HG02759 (cell line): ENCODE results near the gene SDSL.

Experiments
- ATAC-seq: cut with Tn5 transposase; IDR thresholded peaks from one replicate; pipeline ENCODE4 v1.9.1; 2021; ENCODE audit warnings: mild to moderate bottlenecking, moderate library complexity; ENCODE audit not compliant: unreplicated experiment

Gene SDSL, protein sequence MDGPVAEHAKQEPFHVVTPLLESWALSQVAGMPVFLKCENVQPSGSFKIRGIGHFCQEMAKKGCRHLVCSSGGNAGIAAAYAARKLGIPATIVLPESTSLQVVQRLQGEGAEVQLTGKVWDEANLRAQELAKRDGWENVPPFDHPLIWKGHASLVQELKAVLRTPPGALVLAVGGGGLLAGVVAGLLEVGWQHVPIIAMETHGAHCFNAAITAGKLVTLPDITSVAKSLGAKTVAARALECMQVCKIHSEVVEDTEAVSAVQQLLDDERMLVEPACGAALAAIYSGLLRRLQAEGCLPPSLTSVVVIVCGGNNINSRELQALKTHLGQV

GRCh38 chr12:113422030-113422885, at the start of gene SDSL:
Gene SDSL, plus strand, starts transcription at chr12:113422380. Its CDS starts 5,603 bp downstream, at chr12:113427983.
- ATAC-seq = peak; percentile 92

DNA sequence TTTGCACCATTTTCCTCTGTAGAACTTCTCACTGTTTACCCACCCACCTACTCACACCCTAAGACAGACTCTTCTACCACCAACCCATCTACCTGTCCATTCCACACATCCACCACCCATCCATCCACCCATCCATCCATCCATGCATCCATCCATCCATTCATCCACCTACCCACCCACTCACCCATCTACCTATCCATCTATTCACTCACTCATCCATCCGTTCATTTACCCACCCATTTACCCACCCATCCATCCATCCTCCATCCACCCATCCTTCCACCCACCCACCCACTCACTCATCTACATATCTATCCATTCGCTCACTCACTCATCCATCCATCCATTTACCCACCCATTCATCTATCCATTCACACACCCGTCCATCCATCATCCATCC, 48.7 kb upstream of the SDSL start:
- no peak for ATAC-seq

DNA sequence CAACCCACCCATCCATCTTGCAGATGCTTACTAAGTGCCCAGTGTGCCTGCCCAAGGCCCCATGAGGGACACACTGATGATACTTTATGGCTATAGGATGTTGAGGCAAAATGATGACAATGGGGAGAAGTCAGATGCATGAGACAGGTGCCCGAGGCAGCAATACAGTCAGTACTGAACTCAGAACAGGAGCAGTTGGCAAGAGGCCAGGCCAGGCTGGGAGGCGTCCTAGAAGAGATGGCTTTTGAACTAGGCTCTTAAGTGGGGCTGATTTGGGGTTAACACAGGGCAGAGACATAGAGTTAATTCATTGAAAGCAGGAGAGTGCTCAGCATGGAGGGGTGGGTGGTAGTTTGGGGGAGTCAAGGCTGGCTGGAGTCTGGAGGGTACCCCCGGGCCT, 48.2 kb upstream of the SDSL start:
- no peak for ATAC-seq

DNA sequence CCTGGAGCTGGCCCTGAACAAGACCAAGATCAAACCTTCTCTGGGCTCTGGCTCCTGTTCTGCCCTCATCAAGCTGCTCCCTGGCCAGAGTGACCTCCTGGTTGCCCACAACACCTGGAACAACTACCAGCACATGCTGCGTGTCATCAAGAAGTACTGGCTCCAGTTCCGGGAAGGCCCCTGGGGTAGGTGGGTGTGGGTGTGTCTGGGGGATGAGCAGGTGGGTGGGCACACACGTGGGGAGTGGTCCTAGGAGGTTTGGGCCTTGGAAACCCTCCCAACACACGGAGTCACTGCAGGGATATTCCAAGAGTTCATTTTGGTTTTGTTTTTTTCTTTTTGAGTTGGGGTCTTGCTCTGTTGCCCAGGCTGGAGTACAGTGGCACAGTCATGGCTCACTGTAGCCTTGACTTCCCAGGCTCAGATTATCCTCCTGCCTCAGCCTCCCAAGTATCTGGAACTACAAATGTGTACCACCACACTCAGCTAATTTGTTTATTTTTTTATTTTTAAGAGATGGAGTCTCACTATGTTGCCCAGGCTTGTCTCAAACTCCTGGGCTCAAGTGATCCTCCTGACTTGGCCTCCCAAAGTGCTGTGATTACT, 47.3 kb upstream of the SDSL start:
- ATAC-seq = no peak

DNA sequence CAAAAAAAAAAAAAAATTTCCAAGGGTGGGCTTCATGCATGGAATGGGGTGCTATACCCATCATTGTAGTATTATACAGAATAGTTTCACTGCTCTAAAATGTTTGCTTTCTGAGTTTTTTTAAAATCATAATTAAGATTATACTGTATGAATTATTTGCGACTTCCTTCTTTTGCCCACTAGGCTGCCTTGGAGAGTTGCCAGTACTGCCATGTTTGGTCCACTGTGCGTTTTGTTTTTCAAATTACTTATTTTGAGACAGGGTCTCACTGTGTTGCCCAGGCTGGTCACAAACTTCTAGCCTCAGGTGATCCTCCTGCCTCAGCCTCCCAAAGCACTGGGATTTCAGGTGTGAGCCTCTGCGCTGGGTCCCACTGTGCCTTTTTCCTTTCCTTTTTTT, 43.9 kb upstream of the SDSL start:
- ATAC-seq = no peak

DNA sequence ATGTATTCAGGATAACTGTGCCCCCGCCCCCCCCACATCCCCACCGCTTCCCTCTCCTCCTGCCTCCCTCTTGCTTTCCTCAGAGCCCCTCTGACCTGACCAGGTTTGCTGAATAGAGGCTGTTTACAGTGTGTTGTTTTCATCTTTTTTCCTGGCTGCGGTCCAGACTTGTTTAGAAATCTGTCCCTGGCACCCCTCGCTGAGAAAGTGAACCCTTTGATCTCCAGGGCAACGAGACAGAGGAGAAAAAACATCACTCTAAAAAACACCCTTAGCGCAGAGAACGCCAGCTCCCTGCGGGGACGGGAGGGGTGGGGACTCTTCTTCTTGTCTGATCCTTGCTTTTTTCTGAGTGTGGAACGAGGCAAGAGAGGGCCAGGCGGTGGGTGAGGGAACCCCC, 41.0 kb upstream of the SDSL start:
- ATAC-seq = no peak

DNA sequence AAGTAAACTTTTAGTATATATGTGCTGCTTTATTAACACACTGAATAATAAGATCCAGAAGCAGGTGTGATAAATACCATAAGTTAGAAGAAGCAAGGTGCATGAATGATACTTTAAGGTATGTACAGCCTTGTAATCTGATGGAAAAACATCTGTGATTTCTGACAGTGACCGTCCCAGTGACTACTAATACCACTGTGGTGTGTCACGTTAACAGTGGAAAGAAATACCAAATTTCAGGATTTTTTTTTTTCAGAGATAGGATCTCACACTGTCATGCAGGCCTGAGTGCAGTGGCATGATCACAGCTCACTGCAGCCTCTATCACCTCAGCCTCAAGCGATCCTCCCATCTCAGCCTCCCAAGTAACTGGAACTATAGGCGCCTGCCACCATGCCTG, 40.0 kb upstream of the SDSL start:
- ATAC-seq = no peak

DNA sequence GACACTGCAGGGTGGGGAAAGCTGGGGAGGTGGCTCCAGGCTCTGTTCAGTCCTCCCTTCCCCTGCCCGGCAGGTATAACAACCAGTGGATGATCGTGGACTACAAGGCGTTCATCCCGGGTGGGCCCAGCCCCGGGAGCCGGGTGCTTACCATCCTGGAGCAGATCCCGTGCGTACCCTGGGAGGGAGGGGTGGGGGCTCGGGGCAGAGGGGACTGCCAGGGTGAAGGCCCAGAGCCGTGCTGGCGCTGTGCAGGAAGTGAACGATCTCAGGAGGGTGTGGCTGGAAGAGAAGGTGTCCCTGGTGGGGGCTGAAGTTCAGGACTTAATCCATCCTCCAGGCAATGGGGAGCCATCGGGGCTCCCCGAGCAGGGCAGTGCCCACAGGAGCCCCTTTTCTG, 37.4 kb upstream of the SDSL start:
- no peak for ATAC-seq

- no peak for ATAC-seq
These were observed 36.8 kb upstream of the SDSL start for GRCh38 chr12:113385282-113385882.

GRCh38 chr12:113386866-113387566, 35.2 kb upstream of the SDSL start:
- ATAC-seq = no peak

DNA sequence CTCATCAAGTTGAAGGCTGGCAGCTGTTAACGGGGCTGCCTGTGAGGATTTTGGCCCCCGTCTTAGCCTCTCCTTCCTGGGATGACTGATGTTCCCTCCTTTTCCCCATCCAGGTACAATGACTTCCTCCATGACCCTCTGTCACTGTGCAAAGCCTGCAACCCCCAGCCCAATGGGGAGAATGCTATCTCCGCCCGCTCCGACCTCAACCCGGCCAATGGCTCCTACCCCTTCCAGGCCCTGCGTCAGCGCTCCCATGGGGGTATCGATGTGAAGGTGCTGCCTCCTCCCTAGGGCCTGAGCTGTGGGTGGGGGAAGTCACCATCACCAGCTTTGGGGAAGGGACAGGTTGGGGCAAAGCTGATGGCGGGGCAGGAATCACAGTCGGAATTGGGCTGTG, 34.5 kb upstream of the SDSL start:
- no peak for ATAC-seq

DNA sequence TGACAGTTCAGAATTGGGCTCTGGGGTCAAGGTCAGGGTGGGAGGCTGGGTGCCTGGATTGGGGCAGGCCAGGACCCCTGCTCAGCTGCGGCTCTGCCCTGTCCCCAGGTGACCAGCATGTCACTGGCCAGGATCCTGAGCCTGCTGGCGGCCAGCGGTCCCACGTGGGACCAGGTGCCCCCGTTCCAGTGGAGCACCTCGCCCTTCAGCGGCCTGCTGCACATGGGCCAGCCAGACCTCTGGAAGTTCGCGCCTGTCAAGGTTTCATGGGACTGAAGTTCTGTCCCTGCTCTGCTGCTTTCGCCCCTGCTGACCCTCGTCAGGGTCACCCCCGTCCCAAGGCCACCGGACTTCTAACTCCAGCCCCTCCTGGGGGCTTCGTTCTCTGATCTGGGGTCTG, 33.8 kb upstream of the SDSL start:
- ATAC-seq = no peak

- no peak for ATAC-seq
These were observed 31.8 kb upstream of the SDSL start for GRCh38 chr12:113390064-113391043.

GRCh38 chr12:113391145-113391544, 31.0 kb upstream of the SDSL start:
- no peak for ATAC-seq

DNA sequence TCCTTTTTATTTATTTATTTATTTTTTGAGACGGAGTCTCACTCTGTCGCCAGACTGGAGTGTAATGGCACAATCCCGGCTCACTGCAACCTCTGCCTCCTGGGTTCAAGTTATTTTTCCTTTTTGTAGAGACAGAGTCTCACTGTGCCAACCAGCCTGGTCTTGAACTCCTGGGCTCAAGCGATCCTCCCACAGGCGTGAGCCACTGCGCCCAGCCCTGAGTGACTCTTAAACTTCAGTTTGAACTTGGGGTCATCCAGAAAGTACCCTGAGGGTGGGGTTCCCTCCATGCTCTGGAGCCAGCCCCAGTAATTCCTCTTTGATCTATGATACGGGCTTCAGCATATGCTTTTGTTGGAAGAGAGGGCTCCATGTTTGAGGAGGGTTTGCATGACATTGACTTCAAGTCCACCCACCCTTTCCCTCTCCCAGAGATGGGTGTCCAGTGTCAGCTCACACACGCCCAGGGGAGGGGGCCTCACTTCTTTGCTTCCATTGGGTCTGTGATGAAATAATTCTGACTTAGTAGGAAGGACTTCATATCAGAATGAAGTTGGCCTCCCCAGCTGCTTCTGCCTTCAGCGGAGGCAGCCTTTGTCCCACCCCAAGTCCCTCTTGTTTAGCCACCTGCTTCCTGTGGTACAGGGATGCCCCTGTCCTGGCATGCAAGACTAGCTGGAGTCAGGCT, 30.4 kb upstream of the SDSL start:
- ATAC-seq = no peak

GRCh38 chr12:113392520-113392919, 29.7 kb upstream of the SDSL start:
- ATAC-seq = no peak

- ATAC-seq = no peak
These were observed 29.1 kb upstream of the SDSL start for GRCh38 chr12:113392988-113393579.

DNA sequence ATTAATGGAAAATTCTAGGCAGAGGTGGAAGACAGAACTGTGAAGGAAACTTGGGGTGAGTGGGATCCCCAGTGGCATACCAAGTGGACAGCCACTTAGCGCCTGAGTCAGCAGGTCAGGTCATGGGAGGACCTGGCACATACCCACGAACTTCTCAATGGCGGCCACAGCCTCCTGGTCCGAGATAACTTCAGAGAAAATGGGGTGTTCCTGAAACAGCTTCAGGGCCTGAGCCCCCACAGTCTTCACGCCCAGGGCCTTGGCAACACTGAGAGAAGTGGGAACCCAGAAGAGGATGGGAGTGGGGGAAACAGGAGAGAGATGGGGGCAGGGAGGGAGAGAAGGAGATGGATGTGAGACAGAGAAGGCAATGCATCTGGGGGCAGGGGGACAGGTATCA, 28.4 kb upstream of the SDSL start:
- no peak for ATAC-seq

- no peak for ATAC-seq
These were observed 27.1 kb upstream of the SDSL start for GRCh38 chr12:113395119-113395518.
